GM21447 (cell line): Measurements from ENCODE around the gene SLC24A3.

Experiments used
- ATAC-seq: cut with Tn5 transposase; IDR thresholded peaks from one replicate; pipeline ENCODE4 v1.9.1; 2021; ENCODE audit not compliant: unreplicated experiment

The SLC24A3 gene

DNA sequence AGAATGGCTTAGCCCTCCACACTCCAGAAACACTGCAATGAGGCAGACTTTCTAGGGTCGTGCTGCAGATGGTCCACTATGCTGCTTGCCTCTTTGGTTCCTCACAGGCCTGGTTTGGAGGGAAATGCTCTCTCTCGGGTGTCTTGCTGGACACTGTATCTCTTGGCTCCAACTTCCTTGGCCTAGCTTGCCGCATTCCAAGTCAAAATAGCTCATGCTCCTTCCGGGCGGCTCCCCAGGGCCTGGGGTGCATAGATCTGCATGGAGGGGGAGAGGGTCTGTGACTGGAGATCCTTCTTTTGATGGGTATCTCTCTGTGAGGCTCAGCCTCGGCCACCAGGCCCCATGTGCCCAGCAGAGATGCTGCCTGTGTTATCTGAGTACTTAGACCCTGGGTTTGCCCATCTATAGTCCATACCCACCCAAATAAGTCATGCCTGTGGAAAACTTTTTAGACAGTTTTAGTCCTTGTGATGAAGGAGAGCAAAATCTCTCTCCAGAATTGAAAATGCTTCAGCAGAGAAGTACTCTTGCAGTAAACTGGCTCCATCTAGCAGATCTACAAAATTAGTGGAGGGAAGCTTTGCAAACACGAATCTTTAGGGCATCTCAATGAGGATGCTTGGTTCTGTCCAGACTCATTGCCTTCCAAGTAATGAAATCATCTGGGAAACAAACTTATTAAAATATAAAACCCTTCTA lies 281.5 kb downstream of the SLC24A3 start:
- ATAC-seq = no peak

DNA sequence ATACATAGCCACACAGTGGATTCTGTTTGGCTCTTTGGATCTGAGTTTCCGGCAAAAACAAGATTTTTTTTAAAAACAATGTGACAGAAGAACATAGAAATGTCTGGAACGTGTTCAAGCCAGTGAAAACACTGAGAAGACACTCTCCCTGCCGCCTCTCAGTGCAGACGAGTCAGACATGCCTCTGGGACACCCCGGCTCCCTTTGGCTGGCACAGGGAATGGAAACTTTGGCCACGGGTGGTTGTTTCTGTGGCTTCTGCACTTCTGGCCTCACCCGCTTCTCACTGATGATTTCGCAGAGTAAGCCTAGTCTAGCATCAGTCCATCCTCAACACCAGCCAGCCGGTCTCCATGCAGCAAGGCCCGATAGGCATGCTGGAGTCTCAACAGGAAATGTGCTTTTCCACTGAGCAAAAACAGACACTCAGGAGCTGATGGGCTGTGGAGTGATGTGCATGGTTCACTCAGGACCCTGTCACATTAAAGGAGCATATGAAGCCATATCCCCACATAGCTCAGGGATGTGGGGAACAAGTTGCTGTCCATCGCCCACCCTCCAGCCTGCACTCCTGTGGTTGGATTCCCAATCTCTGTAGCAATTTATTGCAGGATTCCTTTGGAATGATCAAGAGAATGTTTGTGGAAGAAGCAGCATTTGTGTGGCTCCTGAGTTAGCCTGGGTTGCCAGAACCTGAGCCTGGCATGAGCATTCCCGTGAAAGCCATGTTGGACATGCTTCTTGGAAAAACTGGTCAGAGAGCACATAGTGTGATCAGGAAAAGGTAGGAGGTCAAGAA lies 283.7 kb downstream of the SLC24A3 start:
- no peak for ATAC-seq

DNA sequence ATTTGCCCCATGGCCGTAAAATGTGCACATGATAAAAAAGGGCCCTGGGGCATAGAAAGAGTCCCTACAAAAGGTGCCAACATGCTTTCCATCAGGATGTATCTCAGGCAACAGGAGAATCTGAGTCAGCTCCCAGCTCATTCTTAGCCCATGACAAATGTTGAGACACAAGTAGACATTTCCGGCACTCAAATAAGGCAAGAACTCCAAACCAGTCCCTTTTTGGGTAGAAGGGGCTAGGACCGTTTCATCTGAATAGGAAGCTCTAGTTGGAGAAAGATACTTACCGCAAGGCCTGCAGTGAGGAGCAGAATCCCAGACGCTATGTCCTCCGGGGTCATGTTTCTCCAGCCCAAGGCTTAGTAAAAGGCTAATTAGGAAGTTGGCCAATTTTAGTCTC lies 284.6 kb downstream of the SLC24A3 start:
- ATAC-seq = no peak

DNA sequence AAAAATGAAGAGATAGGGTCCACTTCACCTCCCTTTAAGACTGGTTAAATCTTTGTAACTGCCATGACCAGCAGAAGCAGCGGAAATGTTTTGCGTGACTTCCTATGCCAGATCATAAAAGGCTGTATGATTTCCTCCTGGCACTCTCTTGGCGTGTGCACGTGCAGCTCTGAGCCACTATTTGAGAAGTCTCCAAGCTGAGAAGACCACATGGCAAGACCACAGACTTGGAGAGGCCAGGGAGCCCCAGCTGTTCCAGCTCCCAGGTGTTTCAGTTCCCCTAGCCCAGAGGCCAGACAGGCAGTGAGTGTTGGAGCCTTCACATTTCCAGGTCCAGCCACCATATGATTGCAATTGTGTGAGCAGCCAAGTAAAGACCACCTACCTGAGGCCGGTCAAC lies 286.3 kb downstream of the SLC24A3 start:
- no peak for ATAC-seq

DNA sequence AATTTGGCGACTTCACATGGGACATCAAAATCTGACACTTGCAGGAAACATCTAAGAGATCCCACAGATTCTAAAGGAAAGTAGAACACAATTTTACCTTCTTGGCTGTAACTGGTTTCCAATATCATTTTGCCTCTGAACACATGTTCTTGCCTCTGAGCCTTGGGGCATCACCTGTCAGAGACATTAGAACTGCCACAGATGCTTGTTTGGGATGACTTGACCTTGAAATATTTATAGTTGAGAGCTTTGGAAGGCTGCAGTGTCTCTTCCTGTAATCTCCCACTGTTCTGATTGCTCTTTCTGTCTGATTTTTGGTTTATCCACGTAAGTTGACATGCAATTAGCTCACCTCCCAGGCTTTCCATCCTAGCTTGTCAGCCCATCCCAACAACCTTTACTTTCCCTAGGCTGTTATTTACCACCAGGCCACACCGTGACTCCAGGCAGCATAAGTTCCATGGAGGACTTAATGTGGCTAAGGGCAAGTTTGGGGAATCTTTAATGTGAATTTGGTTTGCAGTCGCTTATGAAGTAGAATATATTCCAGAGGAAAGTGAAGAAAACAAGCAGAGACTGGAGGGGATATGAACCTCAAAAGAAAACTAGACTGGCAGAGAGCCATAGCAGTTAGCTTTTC lies 289.2 kb downstream of the SLC24A3 start:
- ATAC-seq = no peak

DNA sequence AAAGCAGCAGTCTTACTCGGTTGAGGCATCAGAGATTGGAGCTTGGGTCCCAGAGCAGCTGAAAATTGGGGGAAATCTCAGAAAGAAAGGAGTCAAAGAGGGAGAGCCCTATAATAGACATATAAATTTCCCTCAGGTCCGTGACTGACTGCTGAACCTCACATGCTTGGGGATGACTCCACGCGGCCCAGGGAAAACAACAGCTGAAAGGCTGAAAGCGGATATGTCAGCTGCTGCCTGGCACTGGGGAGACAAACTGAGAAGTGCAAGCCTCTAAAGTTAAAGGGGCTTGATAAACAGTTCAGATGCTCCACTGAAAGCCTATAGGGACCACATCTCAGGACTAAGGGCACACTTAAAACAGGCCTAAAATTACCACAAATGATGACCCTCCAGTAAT lies 289.7 kb downstream of the SLC24A3 start:
- ATAC-seq = no peak

DNA sequence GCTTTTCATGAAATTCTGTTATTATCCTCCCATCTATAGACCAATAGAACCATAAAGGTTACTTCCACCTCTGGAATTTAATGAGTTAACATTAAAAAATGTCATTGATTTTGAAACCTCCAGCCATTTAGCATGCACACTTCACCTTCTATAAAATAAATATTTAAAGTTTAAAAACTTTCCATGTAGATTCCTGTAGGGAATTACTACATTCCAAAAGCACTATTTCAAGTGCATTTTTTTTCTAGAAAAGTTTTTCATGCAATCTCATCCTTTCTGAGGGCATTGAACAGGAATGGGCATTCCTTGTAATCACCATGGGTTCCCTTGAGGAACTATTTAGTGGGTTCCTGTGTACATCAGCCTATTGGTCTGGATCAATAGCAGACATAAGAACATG lies 291.8 kb downstream of the SLC24A3 start:
- no peak for ATAC-seq

DNA sequence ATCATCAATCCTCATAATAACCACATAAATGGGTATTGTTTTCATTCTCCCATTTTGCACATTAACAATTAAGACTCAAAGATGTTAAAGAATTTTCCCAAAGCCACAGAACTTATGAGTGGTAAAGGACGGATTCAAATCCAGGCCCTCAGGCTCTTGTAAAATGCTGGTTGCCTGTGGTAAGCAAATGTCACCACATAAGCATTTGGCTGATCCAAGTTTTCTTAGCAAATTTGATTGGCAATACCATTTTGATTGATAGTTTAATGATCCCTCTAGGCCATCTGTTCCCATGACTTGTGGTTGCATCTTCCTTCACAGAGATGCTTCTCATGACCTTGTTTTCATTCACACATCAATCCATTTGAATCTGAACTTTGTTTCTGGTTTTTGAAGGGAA lies 293.6 kb downstream of the SLC24A3 start:
- no peak for ATAC-seq

DNA sequence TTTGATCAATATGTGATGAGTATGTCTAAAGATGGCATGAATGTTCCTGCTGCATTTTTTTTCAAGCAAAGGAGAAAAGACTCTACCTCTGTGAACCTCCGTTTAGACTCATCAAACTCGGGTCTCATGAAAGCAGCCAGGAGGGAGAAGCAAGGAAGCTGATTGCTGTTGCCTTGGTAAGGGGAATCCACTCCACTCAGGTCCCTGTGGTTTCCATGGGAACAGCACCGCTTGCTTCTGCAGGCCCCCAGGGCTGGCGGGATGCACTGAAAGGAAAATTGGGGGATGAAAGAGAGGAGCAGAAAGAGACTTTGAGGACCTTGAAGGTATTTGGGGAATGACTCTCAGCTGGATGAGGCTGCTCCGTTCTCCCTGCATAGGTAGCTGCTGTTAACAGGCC lies 296.0 kb downstream of the SLC24A3 start:
- ATAC-seq = no peak

DNA sequence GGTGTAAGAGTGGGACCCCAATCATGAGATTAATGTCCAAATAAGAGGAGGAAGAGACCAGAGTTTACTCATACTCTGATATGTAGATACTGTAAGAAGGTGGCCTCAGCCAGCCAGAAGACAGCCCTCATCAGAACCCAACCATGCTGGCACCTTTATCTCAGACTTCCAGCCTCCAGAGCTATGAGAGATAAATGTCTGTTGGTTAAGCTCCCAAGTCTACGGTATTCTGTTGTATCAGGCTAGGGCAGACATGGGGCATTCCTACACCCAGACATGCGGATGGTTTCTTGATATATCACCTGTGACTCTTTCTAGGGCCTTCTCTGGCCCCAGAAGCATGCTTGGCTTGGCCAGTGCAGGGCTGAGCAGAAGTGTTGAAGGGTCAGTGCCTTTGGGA lies 298.2 kb downstream of the SLC24A3 start:
- ATAC-seq = no peak

DNA sequence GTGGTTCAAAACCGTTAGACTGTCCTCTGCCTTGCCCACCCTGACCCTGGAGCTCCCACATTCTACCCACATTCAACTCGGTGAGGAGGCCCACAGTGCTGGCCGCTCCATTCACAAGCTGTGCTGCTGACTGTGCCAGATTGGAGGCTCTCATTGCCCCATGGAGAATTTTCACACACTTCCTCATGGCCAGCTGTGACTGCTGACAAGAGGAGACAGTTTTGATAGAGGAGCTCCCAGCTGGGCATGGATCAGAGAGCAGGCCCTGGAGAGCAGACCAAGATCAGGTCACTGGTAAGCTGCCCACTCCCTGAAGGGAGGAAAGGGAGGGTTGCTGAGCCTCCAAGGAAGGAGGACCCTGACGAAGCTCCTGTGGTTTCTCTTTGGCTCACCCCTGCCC lies 299.5 kb downstream of the SLC24A3 start:
- no peak for ATAC-seq

DNA sequence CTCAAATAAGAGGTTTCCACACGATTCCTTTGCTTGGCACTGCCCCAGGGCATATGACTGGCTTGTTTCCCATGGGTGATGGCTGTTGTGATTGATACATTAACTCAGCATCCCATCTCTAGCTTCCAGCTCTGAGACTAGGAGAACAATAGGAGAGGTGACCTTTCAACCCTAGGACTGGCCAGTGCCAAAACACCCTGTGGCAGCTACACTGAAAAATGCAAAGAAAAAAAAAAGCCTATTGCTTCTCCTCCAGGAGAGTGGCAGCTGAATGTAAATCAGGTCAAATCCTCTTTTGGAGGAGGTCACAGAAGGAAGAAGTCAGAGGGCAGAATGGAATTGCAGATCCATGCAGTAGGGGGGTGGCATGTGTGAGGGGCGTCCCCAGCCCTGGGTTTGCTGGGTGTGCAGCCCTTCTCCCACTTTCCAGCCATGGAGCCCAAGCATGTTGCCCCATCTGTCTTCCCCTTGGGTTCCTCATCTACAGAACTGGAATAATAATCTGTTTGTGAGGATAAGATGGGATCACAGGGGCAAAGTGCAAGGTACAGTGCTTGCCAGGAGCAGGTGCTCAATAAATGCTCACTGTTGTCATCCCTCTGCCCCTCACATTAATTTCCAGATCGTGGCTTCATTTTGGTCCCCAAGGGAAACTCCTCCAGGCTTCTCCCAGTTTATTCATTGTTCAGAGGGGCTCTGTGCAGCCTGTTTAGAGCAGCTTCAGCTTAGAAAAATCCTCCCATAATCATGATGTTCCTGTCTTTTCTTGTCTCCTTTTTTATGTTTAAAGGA lies 300.6 kb downstream of the SLC24A3 start:
- no peak for ATAC-seq

DNA sequence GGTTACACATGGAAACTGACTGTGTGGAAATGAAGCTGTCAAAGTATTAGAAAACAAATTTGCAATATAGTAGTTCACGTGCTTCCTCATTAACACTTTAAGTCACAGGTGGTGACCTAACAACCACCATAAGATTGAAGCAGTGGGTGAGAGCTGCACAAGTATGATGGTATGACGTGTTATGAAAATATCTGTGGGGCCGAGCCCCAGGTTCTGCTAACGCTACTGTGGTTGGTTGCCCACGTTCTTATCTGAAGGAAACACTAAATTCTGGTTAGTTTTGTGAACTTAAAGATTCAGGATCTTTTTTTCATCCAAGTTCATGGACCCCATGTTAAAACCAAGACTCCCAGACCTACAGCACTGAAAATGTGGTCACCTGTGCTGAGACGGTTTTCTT lies 302.6 kb downstream of the SLC24A3 start:
- no peak for ATAC-seq

DNA sequence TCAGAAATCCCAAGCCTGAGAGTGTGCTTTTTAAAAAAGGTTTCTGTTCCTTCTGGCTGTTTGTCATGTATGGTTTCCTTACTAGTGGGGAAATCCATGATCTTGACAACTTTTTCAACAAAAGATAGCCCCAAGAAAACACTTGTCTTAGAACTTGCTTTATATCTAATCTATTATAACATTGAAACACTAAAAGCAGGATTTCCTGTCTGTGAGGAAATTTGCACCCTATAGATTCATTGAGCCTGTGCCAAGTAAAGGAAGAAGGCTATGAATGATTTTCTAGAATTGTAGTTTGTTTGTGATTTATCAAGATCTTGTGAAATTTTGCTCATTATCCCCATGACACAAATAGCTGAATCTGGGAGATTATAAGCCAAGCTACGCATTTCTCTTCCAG lies 307.0 kb downstream of the SLC24A3 start:
- no peak for ATAC-seq

DNA sequence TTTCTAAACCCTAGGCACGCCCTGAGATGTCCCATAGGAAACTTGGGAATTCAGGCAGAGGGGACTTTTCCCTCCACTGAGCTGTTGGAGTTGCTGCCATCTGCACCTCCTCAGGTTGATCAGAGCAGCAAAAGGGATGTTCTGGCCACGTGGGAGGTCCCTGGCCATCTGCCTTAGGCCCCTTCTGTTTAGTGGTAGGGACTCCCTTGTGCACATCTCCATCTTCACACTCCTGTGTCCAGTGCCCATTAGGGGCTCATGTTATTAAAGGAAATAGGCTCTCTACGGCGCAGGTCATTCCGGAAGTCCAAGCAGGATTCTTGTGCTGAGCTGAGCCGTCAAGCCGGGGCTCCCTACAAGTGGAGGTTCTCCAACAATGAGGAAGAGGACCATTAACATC lies 307.8 kb downstream of the SLC24A3 start:
- no peak for ATAC-seq

DNA sequence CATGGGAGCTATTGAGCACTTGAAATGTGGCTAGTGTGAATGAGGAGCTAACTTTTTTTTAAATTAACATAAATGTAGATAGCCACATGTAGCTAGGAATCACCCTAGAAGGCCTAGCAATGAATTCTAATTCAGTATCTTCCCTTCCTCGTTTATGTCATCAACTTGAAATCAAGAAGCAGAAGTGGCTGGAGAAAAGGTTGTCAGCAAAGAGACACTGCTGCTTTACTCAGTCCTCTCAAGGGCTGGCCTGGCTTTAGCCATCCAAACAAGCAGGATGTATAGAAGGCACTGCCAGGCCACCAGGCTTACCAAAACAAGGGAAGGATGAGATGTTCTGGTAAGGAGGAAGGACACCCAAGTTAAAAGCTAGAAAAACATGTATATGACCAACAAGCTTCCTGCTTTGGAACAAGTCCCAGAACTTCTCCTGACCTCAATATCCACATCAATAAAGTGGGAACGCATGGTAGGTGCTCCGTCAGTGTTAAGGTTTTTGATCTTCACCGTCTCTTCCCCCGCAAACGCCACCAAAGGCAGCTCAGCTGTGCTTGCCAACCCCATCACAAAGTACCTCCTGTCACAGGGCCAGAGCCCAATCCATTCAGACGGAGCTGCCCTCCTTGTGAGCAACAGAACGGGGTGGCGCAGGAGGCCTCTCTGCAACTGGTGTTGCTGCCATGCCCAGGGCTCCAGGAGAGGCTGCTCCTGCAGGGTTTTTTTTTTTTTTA lies 309.8 kb downstream of the SLC24A3 start:
- ATAC-seq = no peak

DNA sequence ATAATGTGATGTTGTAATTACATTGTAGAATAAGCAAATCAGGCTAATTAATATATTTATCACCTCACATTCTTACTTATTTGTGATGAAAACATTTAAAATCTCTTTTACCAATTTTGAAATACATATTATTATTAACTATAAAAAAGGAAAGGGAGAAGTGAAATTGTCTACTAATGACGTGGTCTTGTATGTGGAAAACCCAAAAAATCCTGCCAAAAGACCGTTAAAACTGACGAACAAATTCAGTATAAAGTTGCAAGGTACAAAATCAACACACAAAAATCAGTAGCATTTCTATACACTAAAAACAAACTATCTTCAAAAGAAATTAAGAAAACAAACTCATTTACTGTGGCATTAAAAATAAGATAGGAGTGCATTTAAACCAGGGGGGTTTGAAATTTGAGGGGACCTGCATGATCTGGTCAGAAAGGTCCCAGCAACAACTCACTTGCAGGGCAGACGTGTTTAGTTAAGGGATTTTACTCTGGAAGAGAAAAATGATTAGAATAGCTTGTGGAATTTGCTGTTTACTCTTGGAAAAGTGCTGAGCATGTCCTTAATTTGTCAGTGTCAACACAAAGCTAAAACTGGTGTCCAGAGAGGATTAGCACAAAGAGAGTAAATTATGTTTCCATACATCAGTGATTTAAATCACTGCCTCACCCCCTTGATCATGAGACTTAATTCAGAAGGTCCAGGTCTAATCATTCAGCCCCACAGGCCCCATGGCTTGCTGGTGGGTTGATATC lies 310.6 kb downstream of the SLC24A3 start:
- no peak for ATAC-seq

DNA sequence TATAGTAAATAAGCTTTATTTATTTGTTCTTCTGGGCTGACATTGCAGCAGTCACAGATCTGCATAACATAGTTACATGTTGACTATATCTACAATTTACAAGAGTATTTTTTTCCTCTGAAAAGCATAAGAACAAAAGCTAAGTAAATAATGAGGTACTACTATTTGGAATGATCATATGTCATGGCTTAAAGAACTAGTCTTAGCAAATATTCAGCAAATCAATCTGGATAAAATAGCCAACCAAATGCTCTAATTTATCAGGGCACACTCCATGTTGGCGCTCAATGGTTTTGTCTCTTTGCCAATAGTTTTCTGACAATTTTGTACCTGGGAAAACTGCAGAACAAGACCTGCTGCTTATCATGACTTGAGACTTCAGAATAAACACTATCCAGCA lies 312.2 kb downstream of the SLC24A3 start:
- no peak for ATAC-seq

DNA sequence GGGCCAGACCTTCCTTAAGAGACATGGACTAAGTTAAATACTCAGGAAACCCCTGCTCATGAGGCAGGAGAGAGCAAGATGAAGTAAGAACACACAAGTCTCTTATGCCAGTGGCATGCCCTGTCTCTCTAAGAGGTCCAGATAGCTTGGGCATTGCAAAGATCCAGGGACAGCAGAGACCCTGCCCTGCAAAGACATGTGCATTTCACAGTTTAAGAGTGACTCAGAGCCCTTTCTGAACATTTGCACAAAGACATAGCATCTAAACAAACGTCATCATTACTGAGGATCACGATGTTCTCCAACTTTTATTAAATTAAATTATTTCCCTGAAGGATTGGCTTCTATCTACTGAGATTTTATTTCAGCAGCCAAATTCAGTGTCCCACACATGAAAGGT lies 315.1 kb downstream of the SLC24A3 start:
- no peak for ATAC-seq
